ENCODE data around the gene PACS2. TPM values are rescaled to one million over a fixed set of nuclear protein-coding genes. Genes with fewer than 3 reads are reported as not detected.

Gene PACS2
- total RNA-seq, 1 experiment from 2014 or later: 72.5 TPM

GRCh38 chr14:105376521-105377440 is 62.2 kb downstream of the PACS2 start:
- H3K4me1 Mint-ChIP-seq: peaks cover 8% of the 10 kb centered on the region in 2 experiments
- Histone ChIP-seq H4K91ac (ENCODE audit: insufficient read length, low read depth, low read length) (no peak overlapping the region), H3K14ac (ENCODE audit: insufficient read depth, low read length) (no peak overlapping the region; the same call in 1 of the 2 replicates), H4K5ac (ENCODE audit: insufficient read length, low read depth, low read length) (no peak overlapping the region), H2BK5ac (ENCODE audit: insufficient read length, low read length) (no peak overlapping the region), H2AK5ac (ENCODE audit: insufficient read length, low read length) (no peak overlapping the region), H2BK15ac (ENCODE audit: low read depth, low read length) (no peak overlapping the region), H3K4ac (ENCODE audit: low read depth, low read length) (no peak overlapping the region), H3T11ph (ENCODE audit: low read length) (no peak overlapping the region), H3K56ac (ENCODE audit: insufficient read length, low read depth, low read length) (no peak overlapping the region), H4K20me1 (ENCODE audit: control insufficient read depth, insufficient read depth, insufficient read length) (no peaks in the 10 kb centered on the region), H3K18ac (ENCODE audit: insufficient read length, low read depth, low read length) (no peak overlapping the region), H3K9me3 (ENCODE audit: control insufficient read depth, low read depth, low read length) (no peaks in the 10 kb centered on the region), H4K8ac (replicated peaks; ENCODE audit: insufficient read length, low read depth, low read length) (no peak overlapping the region), H2BK120ac (ENCODE audit: low read depth, low read length, poor library complexity, severe bottlenecking) (no peak overlapping the region), H3K27me3 (ENCODE audit: insufficient read depth, low read length) (no peaks in the 10 kb centered on the region), H3K27ac (ENCODE audit: insufficient read length, low read depth, low read length) (no peak overlapping the region), H3K79me2 (ENCODE audit: insufficient read depth, low read length) (no peaks in the 10 kb centered on the region), H3K4me2 (ENCODE audit: insufficient read depth, insufficient read length, low read length) (no peak overlapping the region), H2AFZ (ENCODE audit: low read length) (no peak overlapping the region), H2BK12ac (ENCODE audit: insufficient read length, low read depth, low read length) (no peak overlapping the region), H3K4me1 (ENCODE audit: insufficient read depth, low read length) (peaks cover 2% of the 10 kb centered on the region; the same call in 1 of the 2 replicates), H3K79me1 (ENCODE audit: insufficient read depth, low read depth, low read length, poor library complexity, severe bottlenecking) (no peaks in the 10 kb centered on the region), H3K23me2 (ENCODE audit: insufficient read length, low read depth, low read length, poor library complexity, severe bottlenecking) (no peaks in the 10 kb centered on the region), H2BK20ac (ENCODE audit: low read depth, low read length, poor library complexity, severe bottlenecking) (no peak overlapping the region), H3K23ac (ENCODE audit: insufficient read length, low read depth, low read length) (no peak overlapping the region), H3K9ac (ENCODE audit: extremely low read depth, insufficient read length, low read length) (no peak overlapping the region)
- peaks cover 8 to 16% (median 12%) of the 10 kb centered on the region in 3 experiments for H3K36me3 Mint-ChIP-seq (ENCODE audit: insufficient read depth in 1 of 3, low read depth in 3 of 3)
- H3K4me3 Mint-ChIP-seq: no peak overlapping the region
- peaks cover 10% of the 10 kb centered on the region in 2 experiments; a peak in 4 of 5 replicates for H3K9me3 Mint-ChIP-seq
- TF ChIP-seq, protein P1, sequence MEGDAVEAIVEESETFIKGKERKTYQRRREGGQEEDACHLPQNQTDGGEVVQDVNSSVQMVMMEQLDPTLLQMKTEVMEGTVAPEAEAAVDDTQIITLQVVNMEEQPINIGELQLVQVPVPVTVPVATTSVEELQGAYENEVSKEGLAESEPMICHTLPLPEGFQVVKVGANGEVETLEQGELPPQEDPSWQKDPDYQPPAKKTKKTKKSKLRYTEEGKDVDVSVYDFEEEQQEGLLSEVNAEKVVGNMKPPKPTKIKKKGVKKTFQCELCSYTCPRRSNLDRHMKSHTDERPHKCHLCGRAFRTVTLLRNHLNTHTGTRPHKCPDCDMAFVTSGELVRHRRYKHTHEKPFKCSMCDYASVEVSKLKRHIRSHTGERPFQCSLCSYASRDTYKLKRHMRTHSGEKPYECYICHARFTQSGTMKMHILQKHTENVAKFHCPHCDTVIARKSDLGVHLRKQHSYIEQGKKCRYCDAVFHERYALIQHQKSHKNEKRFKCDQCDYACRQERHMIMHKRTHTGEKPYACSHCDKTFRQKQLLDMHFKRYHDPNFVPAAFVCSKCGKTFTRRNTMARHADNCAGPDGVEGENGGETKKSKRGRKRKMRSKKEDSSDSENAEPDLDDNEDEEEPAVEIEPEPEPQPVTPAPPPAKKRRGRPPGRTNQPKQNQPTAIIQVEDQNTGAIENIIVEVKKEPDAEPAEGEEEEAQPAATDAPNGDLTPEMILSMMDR (conservative IDR thresholded peaks at IDR 0.05): peak; percentile 52
- H3K27ac Mint-ChIP-seq: no peak overlapping the region
- H3K27me3 Mint-ChIP-seq (ENCODE audit: low read depth): peaks cover 8% of the 10 kb centered on the region
- no CpG with 5 or more reads among the region's 34 CpGs for WGBS (ENCODE audit: extremely low coverage, insufficient read length, low lambda C conversion rate)
- DNase-seq: peak; percentile 61
